Measurements from ENCODE around the gene TAC3.
"Not testable (repeated sequence)": the region's sequence is repeated elsewhere in the genome, so short reads cannot be mapped to it uniquely, and the experiment has no call there.

TAC3 gene

GRCh38 chr12:56987011-56987410 lies 29.3 kb downstream of the TAC3 start:
- H3K27ac ChIP-seq, result peak overlapping the region; percentile 62; the same call in 1 of the 2 replicates
- no peak for TF ChIP-seq CTCF (conservative IDR thresholded peaks at IDR 0.05)

- H3K27ac ChIP-seq, result peak overlapping the region; percentile 62; the same call in 1 of the 2 replicates
Observed at GRCh38 chr12:56985714-56986113, 30.6 kb downstream of the TAC3 start.

- no peak for TF ChIP-seq CTCF (conservative IDR thresholded peaks at IDR 0.05)
- no peak overlapping the region for H3K27ac ChIP-seq
Observed at GRCh38 chr12:56983386-56983785, 32.9 kb downstream of the TAC3 start.

- H3K27ac ChIP-seq, result not testable (repeated sequence)
Observed at GRCh38 chr12:56982578-56983236, 33.6 kb downstream of the TAC3 start.

- no peak overlapping the region for H3K27ac ChIP-seq
- TF ChIP-seq CTCF (conservative IDR thresholded peaks at IDR 0.05), result no peak
Observed at GRCh38 chr12:56980941-56981530, 35.3 kb downstream of the TAC3 start.

GRCh38 chr12:56980268-56980667 lies 36.1 kb downstream of the TAC3 start:
- no peak for TF ChIP-seq CTCF (conservative IDR thresholded peaks at IDR 0.05)
- no peak overlapping the region for H3K27ac ChIP-seq

- no peak for TF ChIP-seq CTCF (conservative IDR thresholded peaks at IDR 0.05)
- no peak overlapping the region for H3K27ac ChIP-seq
Observed at GRCh38 chr12:56979628-56980027, 36.7 kb downstream of the TAC3 start.

GRCh38 chr12:56978397-56979138 lies 37.8 kb downstream of the TAC3 start:
- no peak for TF ChIP-seq CTCF (conservative IDR thresholded peaks at IDR 0.05)

GRCh38 chr12:56977361-56977760 lies 39.0 kb downstream of the TAC3 start:
- not testable (repeated sequence) for H3K27ac ChIP-seq

More at GRCh38 chr12:56978397-56979138, 37.8 kb downstream of the TAC3 start:
- no peak overlapping the region for H3K27ac ChIP-seq

GRCh38 chr12:56974224-56974623 lies 42.1 kb downstream of the TAC3 start:
- H3K27ac ChIP-seq, result not testable (repeated sequence)

GRCh38 chr12:56968910-56969309 lies 47.4 kb downstream of the TAC3 start:
- not testable (repeated sequence) for H3K27ac ChIP-seq

- H3K27ac ChIP-seq, result not testable (repeated sequence)
Observed at GRCh38 chr12:56965997-56966642, 50.2 kb downstream of the TAC3 start.

- H3K27ac ChIP-seq, result not testable (repeated sequence)
Observed at GRCh38 chr12:56965124-56965523, 51.2 kb downstream of the TAC3 start.

Measured in VCaP (cell line).